ENCODE results near the gene RNASE4. TPM values are rescaled to one million over a fixed set of nuclear protein-coding genes. Genes with fewer than 3 reads are reported as not detected.

RNASE4 gene
- total RNA-seq, 1 experiment from 2014 or later = not detected

DNA sequence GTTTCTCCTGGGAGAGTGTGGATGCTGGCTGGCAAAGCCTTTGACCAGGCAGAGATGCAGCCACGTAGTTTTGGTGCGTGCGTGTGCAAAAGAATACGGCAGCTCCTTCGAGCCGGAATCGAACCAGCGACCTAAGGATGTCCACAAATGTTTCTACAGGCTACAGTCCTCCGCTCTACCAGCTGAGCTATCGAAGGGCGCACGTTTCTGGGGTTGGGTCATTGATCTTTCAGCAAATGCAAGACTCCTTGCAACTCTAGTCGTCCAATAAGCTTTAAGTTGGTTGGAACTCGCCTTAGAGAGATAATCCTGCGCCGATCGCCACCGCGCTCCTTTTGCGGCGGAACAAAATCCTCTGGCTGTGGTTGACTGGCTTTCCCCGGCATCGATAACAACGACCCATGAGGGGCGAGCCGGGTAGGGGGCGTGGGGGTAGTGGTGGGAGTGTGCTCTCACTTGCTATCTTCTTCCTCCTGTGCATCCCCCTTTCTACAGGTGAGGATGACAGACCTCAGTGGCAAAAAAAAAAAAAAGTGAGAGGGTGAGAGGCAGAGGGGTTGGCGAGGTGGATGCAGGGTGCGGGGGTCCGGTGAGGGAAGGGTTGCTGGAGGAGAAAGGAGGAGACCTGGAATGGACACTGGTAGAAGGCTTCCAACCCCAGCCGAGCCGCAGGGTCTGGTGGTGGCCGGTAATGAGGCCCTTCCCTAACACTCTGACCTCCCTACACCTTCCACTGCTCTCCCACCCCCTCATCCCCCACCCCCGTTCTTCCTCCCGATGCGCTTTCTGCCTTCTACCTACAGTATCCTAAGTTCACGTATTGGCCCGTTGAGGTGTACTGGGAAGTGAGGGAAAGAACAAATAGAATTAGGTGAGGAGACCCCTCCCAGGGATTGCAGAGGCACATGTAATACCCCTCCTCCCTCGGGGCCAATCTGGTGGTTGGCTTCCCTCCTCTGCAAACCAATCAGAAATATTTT, 31.1 kb upstream of the RNASE4 start:
- no peak overlapping the region for H4K5ac ChIP-seq (ENCODE audit: insufficient read length, low read depth, low read length)
- no peak overlapping the region for H3K14ac ChIP-seq (ENCODE audit: insufficient read depth, low read length)
- H3T11ph ChIP-seq (ENCODE audit: low read length) = no peak overlapping the region
- H3K9ac ChIP-seq (ENCODE audit: extremely low read depth, insufficient read length, low read length) = no peak overlapping the region
- H4K20me1 ChIP-seq (ENCODE audit: control insufficient read depth, insufficient read depth, insufficient read length) = no peaks in the 10 kb centered on the region
- H2BK120ac ChIP-seq (ENCODE audit: low read depth, low read length, poor library complexity, severe bottlenecking) = no peak overlapping the region
- no peaks in the 10 kb centered on the region; the same call in 1 of the 2 replicates for H3K4me1 ChIP-seq (ENCODE audit: insufficient read depth, low read length)
- H3K9me3 Mint-ChIP-seq = no peaks in the 10 kb centered on the region; a peak in 2 of 5 replicates
- peak; percentile 93 for DNase-seq
- peak overlapping the region; percentile 59 for H3K4me2 ChIP-seq (ENCODE audit: insufficient read depth, insufficient read length, low read length)
- H3K4me3 Mint-ChIP-seq = peak overlapping the region; percentile 83 to 96
- no peaks in the 10 kb centered on the region for H3K79me2 ChIP-seq (ENCODE audit: insufficient read depth, low read length)
- no CpG with 5 or more reads among the region's 39 CpGs for WGBS (ENCODE audit: extremely low coverage, insufficient read length, low lambda C conversion rate)
- H3K36me3 Mint-ChIP-seq (ENCODE audit: insufficient read depth in 1 of 3, low read depth in 3 of 3) = no peaks in the 10 kb centered on the region
- no peak overlapping the region for H3K4ac ChIP-seq (ENCODE audit: low read depth, low read length)
- no peak overlapping the region for H2BK20ac ChIP-seq (ENCODE audit: low read depth, low read length, poor library complexity, severe bottlenecking)
- H2BK5ac ChIP-seq (ENCODE audit: insufficient read length, low read length) = no peak overlapping the region
- peaks cover 22 to 29% of the 10 kb centered on the region in 2 experiments for H3K4me1 Mint-ChIP-seq
- H4K91ac ChIP-seq (ENCODE audit: insufficient read length, low read depth, low read length) = no peak overlapping the region
- no peaks in the 10 kb centered on the region for H3K9me3 ChIP-seq (ENCODE audit: control insufficient read depth, low read depth, low read length)
- peaks cover 4% of the 10 kb centered on the region; the same call in 1 of the 2 replicates for H3K27me3 ChIP-seq (ENCODE audit: insufficient read depth, low read length)
- no peak overlapping the region for H3K23ac ChIP-seq (ENCODE audit: insufficient read length, low read depth, low read length)
- no peak overlapping the region for H4K8ac ChIP-seq (replicated peaks; ENCODE audit: insufficient read length, low read depth, low read length)
- H3K27ac ChIP-seq (ENCODE audit: insufficient read length, low read depth, low read length) = no peak overlapping the region
- H3K18ac ChIP-seq (ENCODE audit: insufficient read length, low read depth, low read length) = no peak overlapping the region
- peaks cover 45% of the 10 kb centered on the region for H3K27me3 Mint-ChIP-seq (ENCODE audit: low read depth)
- H2BK15ac ChIP-seq (ENCODE audit: low read depth, low read length) = no peak overlapping the region
- H3K27ac Mint-ChIP-seq = no peak overlapping the region; a peak in 1 of 7 replicates
- no peaks in the 10 kb centered on the region for H3K79me1 ChIP-seq (ENCODE audit: insufficient read depth, low read depth, low read length, poor library complexity, severe bottlenecking)
- TF ChIP-seq, protein P1, sequence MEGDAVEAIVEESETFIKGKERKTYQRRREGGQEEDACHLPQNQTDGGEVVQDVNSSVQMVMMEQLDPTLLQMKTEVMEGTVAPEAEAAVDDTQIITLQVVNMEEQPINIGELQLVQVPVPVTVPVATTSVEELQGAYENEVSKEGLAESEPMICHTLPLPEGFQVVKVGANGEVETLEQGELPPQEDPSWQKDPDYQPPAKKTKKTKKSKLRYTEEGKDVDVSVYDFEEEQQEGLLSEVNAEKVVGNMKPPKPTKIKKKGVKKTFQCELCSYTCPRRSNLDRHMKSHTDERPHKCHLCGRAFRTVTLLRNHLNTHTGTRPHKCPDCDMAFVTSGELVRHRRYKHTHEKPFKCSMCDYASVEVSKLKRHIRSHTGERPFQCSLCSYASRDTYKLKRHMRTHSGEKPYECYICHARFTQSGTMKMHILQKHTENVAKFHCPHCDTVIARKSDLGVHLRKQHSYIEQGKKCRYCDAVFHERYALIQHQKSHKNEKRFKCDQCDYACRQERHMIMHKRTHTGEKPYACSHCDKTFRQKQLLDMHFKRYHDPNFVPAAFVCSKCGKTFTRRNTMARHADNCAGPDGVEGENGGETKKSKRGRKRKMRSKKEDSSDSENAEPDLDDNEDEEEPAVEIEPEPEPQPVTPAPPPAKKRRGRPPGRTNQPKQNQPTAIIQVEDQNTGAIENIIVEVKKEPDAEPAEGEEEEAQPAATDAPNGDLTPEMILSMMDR (conservative IDR thresholded peaks at IDR 0.05) = no peak
- no peak overlapping the region for H2AFZ ChIP-seq (ENCODE audit: low read length)
- no peak overlapping the region for H3K56ac ChIP-seq (ENCODE audit: insufficient read length, low read depth, low read length)
- no peak overlapping the region for H2AK5ac ChIP-seq (ENCODE audit: insufficient read length, low read length)
- no peak overlapping the region for H2BK12ac ChIP-seq (ENCODE audit: insufficient read length, low read depth, low read length)
- peaks cover 4% of the 10 kb centered on the region for H3K23me2 ChIP-seq (ENCODE audit: insufficient read length, low read depth, low read length, poor library complexity, severe bottlenecking)
